ENCODE results near the gene CCDC110.
"Not testable (repeated sequence)": the region's sequence is repeated elsewhere in the genome, so short reads cannot be mapped to it uniquely, and the experiment has no call there.

The CCDC110 gene

DNA sequence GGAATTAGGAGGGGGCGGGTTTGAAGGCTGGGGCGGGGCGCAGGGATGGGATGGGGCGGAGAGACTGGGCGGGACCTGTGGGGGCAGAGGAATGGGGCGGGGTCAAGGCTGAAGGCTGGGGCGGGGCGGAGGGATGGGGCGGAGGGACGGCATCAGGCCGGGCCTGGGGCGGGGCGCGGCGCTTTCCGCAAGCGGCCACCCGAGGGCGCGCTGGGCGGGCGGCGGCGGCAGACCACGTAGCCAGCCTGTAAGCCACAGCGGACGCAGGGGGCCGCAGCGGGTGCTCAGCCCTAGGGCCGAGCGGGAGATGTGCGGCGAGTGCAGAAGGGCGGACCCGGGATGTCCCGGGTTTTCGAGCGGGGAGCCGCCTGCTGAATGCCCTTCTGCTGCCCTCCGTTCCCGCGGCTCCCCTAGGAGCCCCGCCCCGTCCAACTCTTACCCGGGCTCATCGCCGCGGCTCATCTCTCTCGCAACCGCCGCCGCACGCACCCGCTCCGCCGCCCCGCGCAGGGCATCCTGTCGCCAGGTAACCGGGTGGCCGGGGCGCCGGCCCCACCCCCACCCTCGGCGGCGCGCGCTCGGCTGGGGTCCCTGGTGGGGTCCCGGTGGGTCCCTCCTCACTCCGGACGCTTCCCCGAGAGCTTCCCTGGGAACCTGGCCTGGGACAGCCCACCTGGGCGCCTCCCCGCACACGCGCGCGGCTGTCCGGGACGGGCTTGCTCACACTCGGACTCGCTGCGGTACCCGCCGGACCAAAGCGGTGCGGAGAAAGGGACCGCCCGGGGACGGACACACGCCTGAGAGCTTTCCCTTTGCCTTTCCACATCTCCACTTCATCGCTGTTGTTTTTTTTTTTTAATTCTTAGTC, at the start of gene CCDC110:
CCDC110 (minus strand) TSS at position 499 of the 868 bp plus-strand sequence; CDS start at position 449, 50 bp downstream.
- DNase-seq (ENCODE audit: low read depth in 2 of 2), result peak; percentile 74 to 77

DNA sequence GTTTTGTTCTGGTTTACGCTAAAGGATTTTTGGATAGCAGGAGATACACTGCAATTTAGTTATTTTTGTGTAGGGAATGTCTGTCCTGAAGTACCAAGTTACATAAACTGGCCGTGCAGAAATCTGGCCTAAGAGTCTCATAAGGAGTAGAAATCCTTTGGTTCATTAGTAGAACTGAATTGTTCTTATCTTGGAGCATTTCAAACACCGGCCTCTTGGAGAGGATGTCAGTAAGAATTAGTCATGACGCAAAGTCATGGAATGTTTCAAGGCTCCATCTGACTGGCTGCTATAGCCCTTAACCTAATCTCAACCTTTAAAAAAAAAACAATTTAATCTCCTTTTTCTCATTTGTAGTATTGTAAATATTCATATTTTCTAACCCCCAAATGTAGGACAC, 48.6 kb upstream of the CCDC110 start:
- DNase-seq (ENCODE audit: low read depth in 2 of 2), result no peak

DNA sequence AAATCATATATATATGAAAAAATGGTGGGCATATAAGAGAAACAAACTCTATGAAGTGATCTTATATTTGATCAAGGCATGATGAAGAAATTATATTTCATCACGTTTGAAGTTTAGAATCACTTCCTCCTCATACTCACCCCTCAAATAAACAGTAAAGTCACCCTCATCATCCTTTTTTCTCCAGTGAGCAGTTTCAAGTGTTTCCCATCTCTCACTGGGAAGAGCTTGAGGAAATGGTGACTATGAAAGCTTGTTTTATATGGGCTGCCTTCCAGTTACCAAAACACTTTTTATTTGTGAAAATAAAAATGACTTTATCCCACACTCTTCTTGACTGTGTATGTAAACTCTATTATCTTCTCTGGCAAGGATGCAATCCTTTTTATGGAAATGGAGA, 47.0 kb upstream of the CCDC110 start:
- no peak for DNase-seq (ENCODE audit: low read depth in 2 of 2)

DNA sequence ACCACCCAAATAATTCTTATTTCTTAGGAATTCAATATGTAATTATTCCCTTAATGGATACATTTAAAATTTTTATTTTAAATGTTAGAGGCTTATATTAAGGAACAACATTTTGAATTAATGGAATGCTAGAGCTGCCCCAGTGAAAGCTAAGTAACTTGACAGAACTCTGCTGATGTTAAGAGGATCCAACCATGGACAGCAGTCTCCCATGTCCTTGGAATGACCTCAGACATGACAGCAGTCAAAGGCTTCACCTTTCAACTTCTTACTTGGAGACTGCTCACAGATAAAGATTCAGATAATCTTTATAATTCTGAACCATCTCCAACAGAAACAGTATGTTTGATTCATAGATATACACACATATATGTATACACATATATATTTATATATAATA, 46.5 kb upstream of the CCDC110 start:
- DNase-seq (ENCODE audit: low read depth in 2 of 2), result no peak

DNA sequence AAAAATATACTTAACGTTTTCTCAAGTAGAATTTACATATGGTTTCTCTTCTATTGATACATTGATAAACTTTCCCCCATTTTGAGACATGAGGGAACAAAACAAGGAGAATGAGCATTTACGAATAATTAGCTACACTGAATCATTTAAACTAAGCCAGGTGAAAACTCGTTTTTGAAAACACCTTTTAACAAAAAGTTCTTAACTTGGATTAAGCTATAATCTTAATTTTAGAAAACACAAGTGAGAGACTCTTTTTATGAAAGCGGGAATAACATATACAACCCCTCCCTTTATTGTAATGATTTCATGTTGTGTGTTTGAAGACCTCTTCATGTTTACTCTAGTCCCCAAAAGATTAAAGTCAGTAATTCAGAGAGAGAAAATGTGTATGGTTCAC, 43.7 kb upstream of the CCDC110 start:
- no peak for DNase-seq (ENCODE audit: low read depth in 2 of 2)

DNA sequence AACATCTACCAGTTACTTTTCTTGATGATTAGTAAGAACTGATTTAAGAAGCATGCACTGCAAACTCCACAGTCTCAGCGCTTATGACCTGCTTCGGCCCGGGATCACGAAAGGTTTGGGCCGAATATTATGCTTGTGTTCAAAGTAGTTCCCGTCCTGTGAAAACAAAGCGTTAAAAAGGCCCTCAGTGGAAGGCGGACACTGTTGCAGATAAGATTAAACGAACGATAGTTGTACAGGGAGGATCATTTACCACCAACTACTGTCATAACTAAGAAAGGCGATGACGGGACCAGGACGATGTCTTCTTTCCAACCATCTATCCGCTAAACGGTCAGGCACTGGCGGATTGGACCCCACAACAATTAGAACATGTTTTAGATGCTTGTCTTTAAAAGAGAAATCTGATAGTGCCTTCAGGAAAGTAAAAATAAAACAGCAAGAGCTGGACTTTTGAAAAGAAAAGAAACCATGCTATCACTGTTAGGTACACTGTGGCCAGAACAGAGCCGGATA, 42.7 kb upstream of the CCDC110 start:
- no peak for DNase-seq (ENCODE audit: low read depth in 2 of 2)

DNA sequence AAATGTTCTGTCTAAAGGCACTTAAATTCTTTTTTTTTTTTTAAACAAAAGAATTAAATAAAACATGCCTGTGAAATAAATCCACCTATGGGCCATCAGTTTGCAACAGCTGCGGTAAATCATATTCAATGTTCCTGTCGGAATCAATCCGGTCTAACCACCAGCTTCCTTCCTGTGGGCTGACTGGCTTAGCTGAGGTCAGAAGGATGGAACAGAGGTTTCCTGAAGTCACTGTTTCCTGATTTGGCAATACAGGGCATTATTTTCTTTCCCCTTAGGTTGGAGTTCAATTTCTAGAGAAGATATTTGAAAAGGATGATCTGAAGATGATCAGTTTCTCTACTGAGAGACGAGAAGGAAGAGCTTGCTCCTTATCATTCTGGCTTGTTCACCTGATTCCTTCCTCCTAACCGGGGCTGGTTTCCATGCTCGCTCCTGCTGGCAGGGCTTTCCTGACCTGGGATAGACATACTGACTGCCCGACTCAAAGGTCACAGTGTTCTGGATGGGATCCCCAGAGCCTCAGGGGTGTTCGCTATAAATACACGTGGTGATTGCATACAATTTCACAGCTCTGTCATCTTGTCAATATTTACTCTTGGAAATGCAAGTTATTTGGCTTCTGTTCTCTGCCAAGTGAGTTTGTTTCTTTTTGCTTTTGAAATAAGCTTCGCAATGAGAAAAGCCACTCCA, 42.1 kb upstream of the CCDC110 start:
- no peak for DNase-seq (ENCODE audit: low read depth in 2 of 2)

DNA sequence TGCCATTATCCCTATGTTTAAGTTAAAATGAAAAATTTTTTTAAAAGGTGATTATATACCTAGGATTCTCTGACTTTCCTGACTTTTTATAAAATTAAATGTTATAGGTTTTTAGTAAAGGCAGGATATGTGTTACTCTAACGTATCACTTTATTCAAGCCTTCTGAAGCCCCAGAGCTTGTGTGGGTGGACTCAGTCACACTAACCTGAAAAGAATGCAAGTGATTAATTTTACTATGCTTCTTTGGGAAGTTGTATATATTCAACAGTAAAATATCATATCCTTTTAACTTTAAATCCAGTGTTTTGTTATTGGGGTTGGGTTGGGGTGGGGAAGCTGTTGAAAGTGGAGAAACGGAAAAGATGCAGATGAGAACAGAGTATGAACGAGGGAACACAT, 41.0 kb upstream of the CCDC110 start:
- peak in 1 of 2 experiments; percentile 4 for DNase-seq (ENCODE audit: low read depth in 2 of 2)

DNA sequence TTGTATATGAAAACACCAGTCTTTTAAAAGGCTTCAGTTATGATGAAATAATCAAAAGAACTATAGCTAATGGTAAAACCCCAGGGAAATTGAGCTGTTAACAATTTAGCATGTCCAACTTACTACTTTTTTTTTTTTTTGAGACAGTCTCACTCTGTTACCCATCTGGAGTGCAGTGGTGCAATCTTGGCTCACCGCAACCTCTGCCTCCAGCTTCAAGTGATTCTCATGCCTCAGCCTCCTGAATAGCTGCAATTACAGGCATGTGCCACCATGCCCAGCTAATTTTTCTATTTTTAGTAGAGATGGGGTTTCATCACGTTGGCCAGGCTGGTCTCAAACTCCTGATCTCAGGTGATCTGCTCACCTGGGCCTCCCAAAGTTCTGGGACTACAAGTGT, 39.7 kb upstream of the CCDC110 start:
- DNase-seq (ENCODE audit: low read depth in 2 of 2), result not testable (repeated sequence)

DNA sequence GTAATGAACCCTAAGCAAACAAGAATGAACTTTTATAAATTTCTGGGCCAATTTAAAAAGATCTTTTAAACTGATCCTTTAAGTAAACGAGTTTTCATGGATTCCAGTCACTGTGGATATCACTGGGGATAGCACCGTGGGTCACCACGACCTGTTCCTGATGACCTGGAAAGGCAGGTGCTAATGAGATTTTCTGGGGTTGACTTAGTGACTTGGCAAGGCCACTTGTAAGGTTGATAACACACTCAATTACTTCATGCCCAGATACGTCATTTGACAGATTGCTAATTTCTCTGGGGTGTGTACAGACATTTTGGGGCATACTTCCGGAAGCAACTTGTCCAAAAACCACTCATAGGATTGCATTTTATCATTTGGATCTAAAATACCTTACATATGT, 39.3 kb upstream of the CCDC110 start:
- no peak for DNase-seq (ENCODE audit: low read depth in 2 of 2)

DNA sequence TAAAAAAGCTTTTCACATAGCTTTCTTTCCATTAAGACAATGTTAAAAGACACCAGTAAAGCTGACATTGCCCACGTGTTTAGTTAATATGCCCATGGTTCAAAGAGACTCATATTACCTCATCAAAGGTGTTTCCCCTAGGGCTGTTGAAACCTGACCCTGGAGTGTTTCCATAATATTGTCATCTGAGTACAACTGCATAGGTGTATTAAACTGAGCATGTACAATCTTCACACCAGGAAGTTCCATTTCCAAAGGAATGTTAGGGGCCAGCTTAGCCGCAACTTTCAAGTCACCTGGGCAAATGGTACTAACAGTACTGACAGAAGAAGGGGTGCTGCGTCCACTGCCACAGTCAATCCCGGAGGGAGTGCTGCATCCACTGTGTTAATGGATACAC, 36.6 kb upstream of the CCDC110 start:
- no peak for DNase-seq (ENCODE audit: low read depth in 2 of 2)

DNA sequence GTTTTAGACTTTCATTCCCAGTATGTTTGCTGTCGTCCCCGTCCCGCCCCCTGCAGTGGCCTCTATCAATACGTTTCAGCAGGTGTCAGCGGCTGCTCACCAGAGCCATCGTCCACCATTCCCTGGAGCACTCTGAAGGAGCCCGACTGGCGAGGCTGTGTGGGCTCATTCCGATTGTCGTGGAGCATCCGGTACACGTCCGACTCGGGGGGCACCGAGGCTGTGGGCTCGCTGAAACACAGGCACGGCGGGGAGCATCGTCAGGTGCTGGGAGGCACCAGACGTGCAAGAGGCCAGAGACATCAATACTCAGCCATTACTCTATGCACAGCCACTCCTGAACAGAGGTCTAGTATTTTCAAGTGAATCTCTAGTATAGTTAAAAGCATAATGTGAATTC, 34.9 kb upstream of the CCDC110 start:
- no peak for DNase-seq (ENCODE audit: low read depth in 2 of 2)

DNA sequence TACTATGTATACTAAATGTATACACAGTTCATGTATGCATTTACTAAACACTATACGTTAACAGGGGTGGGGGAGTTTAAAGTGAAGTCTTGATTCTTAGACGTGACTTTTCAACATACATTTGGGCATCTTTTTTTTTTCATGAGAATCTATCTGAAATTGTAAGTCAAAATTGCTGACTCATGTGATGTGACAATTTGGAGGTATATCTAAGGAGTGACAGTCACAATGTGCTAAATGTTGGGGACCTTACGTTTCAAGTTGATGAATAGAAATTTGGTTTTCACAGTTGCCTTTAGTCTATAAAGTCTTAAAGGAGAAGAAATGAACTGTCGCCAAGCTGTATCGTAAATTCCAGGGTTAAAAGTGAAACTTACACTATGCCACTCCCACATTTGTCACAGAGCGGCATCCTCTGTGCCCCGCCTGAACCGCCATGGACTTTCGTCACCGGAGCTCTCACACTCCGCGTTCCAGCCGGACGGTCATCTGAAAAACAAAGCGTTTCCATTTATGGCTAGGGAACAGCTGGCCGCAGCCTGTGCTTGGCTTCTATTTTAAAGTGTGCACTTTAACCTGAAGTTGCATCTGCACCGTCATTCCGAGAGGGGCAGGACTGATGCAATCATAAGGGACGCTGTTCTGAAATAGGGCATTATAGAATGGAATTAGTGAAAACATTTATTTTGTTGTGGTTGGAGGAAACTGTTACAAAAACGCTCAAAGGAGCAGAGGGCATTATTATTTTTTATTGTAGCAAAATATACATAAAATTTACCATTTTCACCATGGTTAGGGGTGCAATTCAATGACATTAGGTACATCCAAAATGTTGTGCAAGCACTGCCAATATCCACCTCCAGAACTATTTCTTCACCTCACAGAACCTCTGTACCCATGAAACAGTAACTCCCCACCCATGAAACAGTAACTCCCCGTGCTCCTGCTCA, 32.8 kb upstream of the CCDC110 start:
- DNase-seq (ENCODE audit: low read depth in 2 of 2), result no peak

DNA sequence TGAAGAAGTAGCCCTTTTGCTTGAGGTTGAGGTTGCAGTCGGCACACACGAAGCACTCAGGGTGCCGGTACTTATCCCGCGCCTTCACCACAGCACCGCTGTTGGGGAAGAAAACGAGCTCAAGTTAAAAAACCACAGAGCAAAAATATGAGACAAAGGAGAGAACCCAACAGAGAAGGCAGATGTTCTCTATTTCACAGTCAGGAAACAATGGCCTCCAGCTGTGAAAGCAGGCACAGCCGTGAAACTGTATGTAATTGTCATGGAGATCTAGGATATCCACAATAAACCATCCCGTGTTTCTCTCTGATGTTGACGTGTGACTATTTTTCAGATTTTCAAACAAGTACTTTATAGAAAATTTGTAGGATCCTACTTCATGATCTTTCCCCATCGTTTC, 30.9 kb upstream of the CCDC110 start:
- DNase-seq (ENCODE audit: low read depth in 2 of 2), result no peak

DNA sequence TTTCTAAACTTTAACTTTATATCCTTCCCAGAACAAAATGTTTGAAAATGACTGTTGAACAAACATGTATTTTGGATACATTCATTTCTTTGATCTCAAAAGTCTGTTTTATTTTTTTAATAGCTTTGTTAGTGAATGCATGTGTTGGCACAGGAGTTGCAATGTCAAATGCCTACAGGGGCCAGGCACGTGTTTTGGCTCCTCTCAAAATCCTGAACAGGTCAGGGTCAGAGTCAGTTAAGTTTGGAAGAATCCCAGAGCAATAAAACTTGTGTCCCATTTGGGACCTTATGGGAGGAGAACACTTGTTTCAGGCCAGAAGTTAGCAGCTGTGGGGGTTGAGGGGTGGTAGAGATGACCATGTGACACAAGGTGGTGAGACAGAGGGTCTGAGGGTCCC, 29.0 kb upstream of the CCDC110 start:
- no peak for DNase-seq (ENCODE audit: low read depth in 2 of 2)

DNA sequence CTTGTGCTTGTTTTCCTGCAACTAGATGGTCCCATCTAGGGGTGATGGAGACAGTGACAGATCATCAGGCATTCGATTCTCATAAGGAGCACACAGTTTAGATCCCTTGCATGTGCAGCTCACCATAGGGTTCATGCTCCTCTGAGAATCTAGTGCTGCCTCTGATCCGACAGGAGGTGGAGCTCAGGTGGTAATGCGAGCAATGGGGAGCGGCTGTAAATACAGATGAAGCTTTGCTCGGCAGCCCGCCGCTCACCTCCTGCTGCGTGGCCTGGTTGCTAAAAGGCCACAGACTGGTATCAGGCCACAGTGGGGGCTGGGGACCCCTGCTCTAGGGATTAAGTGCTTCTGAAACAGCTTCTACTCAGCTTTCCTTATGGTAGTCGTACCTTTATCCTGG, 28.5 kb upstream of the CCDC110 start:
- DNase-seq (ENCODE audit: low read depth in 2 of 2), result no peak

DNA sequence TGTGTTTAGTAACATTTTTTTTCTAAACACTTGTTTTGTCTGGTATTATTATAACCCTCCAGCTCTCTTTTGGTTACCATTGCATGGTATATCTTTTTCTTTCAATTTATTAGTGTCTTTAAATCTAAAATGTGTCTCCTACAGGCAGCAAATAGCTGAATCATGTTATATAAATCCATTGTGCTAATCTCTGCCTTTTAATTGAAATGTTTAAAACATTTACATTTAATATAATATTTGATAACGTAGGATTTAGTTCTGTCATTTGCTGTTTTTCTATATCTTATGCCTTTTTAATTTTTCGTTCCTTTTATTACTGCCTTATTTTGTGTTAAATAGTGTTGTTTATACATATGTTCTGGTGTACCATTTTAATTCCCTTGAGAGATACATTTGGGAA, 17.1 kb upstream of the CCDC110 start:
- DNase-seq (ENCODE audit: low read depth in 2 of 2), result no peak

DNA sequence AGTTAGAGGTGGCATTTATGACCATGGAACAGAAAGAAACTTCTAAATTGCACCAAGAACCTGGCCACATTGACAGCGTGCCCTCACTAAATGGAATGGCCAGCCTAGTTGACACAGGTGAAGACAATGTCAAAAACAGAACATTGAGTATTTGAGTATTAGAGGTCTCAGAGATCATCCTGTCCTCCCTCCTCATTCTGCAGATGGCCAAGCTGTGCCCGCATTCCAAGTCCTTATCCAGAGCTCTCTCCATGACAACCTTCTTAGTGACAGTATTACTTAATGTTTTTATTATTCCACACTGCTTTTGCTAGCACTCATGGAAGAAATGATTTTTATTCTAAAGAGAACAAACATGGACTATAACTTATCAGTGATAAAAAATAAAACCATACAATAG, 9.9 kb upstream of the CCDC110 start:
- no peak for DNase-seq (ENCODE audit: low read depth in 2 of 2)

DNA sequence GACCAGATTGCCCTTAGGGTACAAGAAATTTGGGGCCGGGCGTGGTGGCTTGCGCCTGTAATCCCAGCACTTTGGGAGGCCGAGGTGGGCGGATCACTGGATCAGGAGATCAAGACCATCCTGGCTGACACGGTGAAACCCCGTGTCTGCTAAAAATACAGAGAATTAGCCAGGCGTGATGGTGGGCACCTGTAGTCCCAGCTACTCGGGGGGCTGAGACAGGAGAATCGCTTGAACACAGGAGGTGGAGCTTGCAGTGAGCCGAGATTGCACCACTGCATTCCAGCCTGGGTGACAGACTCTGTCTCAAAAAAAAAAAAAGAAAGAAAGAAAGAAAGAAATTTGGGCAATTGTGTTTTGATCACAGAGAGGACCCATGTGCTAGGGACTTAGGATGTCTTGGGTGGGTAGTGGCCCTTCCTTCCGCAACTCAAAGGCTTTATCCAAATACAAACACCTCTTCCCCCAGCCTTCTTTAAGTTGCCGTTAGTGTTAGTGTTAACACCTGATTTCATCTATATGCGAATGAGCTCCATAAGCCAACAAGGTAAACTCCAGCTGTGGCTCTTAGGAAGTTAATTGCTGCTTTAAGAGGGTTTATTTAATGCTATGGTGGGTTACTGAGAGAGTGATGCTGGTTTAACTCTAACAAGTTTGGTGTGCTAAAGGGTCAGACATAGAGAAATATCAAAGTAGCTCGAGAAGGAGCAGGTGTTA, 8.6 kb upstream of the CCDC110 start:
- no peak for DNase-seq (ENCODE audit: low read depth in 2 of 2)

DNA sequence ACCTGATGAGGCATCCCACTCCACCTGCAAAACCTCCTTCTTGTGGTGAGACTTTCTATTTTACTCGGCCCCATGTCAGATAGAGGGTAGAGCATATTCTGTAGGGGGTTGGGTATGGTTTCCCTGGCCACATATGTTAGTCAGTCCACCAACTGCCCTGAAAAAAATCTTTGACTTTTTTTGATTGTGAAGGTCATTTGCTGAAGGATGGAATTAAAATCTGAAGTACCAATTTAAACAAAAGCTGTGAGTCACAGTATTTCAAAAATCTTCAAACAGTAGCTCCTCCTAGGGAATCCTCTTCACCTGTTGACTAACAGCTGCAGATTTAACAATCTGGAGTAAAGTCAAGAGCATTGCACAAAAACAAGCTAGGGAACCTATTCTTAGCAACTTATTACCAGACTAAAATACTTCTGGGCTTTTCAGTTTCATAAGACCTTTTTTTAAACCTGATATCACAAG, 8.0 kb upstream of the CCDC110 start:
- DNase-seq (ENCODE audit: low read depth in 2 of 2), result no peak

DNA sequence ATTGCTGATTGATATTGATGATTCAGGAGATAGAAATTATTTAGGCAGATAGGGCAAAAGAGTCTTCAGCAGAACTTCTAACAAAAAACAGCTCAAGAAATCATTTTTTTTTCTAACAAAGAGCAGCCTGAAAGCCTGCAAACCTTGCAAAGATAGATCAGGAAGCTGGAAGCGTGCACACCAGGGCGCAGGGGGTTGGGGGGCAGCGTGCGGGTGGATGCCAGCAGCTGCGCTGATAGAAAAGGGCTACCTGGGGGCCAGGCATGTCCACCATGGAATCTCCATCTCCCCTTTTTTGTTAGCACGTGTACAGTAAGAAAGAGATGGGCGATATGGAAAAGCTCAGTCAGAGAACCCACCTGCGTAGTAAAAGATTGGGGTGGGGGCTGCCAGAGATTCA, 1.7 kb upstream of the CCDC110 start:
- no peak for DNase-seq (ENCODE audit: low read depth in 2 of 2)

Data from fibroblast of skin of left biceps (primary cell).